Measurements from ENCODE around the gene C1QTNF9B. TPM values are rescaled to one million over a fixed set of nuclear protein-coding genes. Genes with fewer than 3 reads are reported as not detected.
A peak's percentile ranks its signal among the peaks of the same experiment; 100 is the strongest.

Gene C1QTNF9B
- total RNA-seq, 1 experiment from 2014 or later, result not detected

GRCh38 chr13:23915308-23915707, 18.0 kb upstream of the C1QTNF9B start:
- TF ChIP-seq CTCF (IDR thresholded peaks at IDR 0.05; ENCODE audit: insufficient read depth in 1 of 2, low read depth in 1 of 2, low read length in 1 of 2, severe bottlenecking in 1 of 2, unreplicated experiment in 1 of 2), result peak in 1 of 2 experiments; percentile 5
- POLR2A ChIA-PET, result interaction anchor here (0.6 kb wide), 1 partner anchor 116 kb away, joined by 3 read pairs; no protein-coding TSS in a partner anchor
- DNase-seq, result no peak

GRCh38 chr13:23912469-23912868, 15.2 kb upstream of the C1QTNF9B start:
- Mint-ChIP-seq H3K4me1 (ENCODE audit: low read depth, unreplicated experiment) (peaks cover 16% of the 10 kb centered on the region), H3K27ac (ENCODE audit: unreplicated experiment) (no peak overlapping the region), H3K9me3 (ENCODE audit: unreplicated experiment) (no peaks in the 10 kb centered on the region), H3K4me3 (ENCODE audit: unreplicated experiment) (no peak overlapping the region), H3K27me3 (ENCODE audit: insufficient read depth, unreplicated experiment) (peaks cover 10% of the 10 kb centered on the region), H3K36me3 (ENCODE audit: insufficient read depth, unreplicated experiment) (no peaks in the 10 kb centered on the region)
- CTCF ChIA-PET, result no interaction called here
- no peak for DNase-seq
- H3K27me3 ChIP-seq (replicated peaks; ENCODE audit: control insufficient read depth, insufficient read depth, low read length), result no peaks in the 10 kb centered on the region
- BruUV-seq (replicated peaks), result no TSS peak
- POLR2A ChIA-PET, result no interaction called here
- TF ChIP-seq CTCF (IDR thresholded peaks at IDR 0.05; ENCODE audit: insufficient read depth in 1 of 2, low read depth in 1 of 2, low read length in 1 of 2, severe bottlenecking in 1 of 2, unreplicated experiment in 1 of 2), result no peak
- H3K36me3 ChIP-seq (ENCODE audit: control insufficient read depth, insufficient read depth, low read length), result no peaks in the 10 kb centered on the region
- intact Hi-C loops (cut with micrococcal nuclease; ENCODE audit: unreplicated experiment), result no loop called here
- peaks cover 13% of the 10 kb centered on the region for H3K4me1 ChIP-seq
- H3K9me3 ChIP-seq, result no peaks in the 10 kb centered on the region
- H3K4me3 ChIP-seq (ENCODE audit: low read depth, low read length), result no peak overlapping the region

More at GRCh38 chr13:23915308-23915707, 18.0 kb upstream of the C1QTNF9B start:
- H3K4me1 ChIP-seq, result peaks cover 2% of the 10 kb centered on the region
- CTCF ChIA-PET, result interaction anchor here (0.6 kb wide), 1 partner anchor 128 kb away, joined by 4 read pairs; no protein-coding TSS in a partner anchor
- Mint-ChIP-seq H3K9me3 (ENCODE audit: unreplicated experiment) (no peaks in the 10 kb centered on the region), H3K4me3 (ENCODE audit: unreplicated experiment) (no peak overlapping the region), H3K27me3 (ENCODE audit: insufficient read depth, unreplicated experiment) (peaks cover 29% of the 10 kb centered on the region), H3K36me3 (ENCODE audit: insufficient read depth, unreplicated experiment) (no peaks in the 10 kb centered on the region), H3K27ac (ENCODE audit: unreplicated experiment) (no peak overlapping the region), H3K4me1 (ENCODE audit: low read depth, unreplicated experiment) (peaks cover 7% of the 10 kb centered on the region)
- H3K27me3 ChIP-seq (replicated peaks; ENCODE audit: control insufficient read depth, insufficient read depth, low read length), result no peaks in the 10 kb centered on the region
- H3K4me3 ChIP-seq (ENCODE audit: low read depth, low read length), result no peak overlapping the region
- H3K9me3 ChIP-seq, result no peaks in the 10 kb centered on the region
- H3K36me3 ChIP-seq (ENCODE audit: control insufficient read depth, insufficient read depth, low read length), result no peaks in the 10 kb centered on the region
- intact Hi-C loops (cut with micrococcal nuclease; ENCODE audit: unreplicated experiment), result no loop called here
- BruUV-seq (replicated peaks), result no TSS peak

GRCh38 chr13:23909606-23910005, 12.3 kb upstream of the C1QTNF9B start:
- DNase-seq, result peak in 1 of 2 experiments; percentile 34
- Mint-ChIP-seq H3K4me1 (ENCODE audit: low read depth, unreplicated experiment) (peaks cover 16% of the 10 kb centered on the region), H3K4me3 (ENCODE audit: unreplicated experiment) (peak overlapping the region; percentile 2), H3K27me3 (ENCODE audit: insufficient read depth, unreplicated experiment) (peaks cover 3% of the 10 kb centered on the region), H3K9me3 (ENCODE audit: unreplicated experiment) (no peaks in the 10 kb centered on the region), H3K27ac (ENCODE audit: unreplicated experiment) (no peak overlapping the region), H3K36me3 (ENCODE audit: insufficient read depth, unreplicated experiment) (no peaks in the 10 kb centered on the region)
- no peak for TF ChIP-seq CTCF (IDR thresholded peaks at IDR 0.05; ENCODE audit: insufficient read depth in 1 of 2, low read depth in 1 of 2, low read length in 1 of 2, severe bottlenecking in 1 of 2, unreplicated experiment in 1 of 2)
- intact Hi-C loops (cut with micrococcal nuclease; ENCODE audit: unreplicated experiment), result no loop called here
- Histone ChIP-seq H3K27me3 (replicated peaks; ENCODE audit: control insufficient read depth, insufficient read depth, low read length) (no peaks in the 10 kb centered on the region), H3K36me3 (ENCODE audit: control insufficient read depth, insufficient read depth, low read length) (no peaks in the 10 kb centered on the region), H3K4me1 (peaks cover 13% of the 10 kb centered on the region), H3K9me3 (no peaks in the 10 kb centered on the region), H3K4me3 (ENCODE audit: low read depth, low read length) (no peak overlapping the region)
- BruUV-seq (replicated peaks), result no TSS peak
- ChIA-PET CTCF (no interaction called here), POLR2A (no interaction called here)

Data from Caco-2 (cell line).